CD4-positive, alpha-beta T cell (primary cell): ENCODE data around the gene CD2AP. TPM values are rescaled to one million over a fixed set of nuclear protein-coding genes. Genes with fewer than 3 reads are reported as not detected.

Experiments
- ATAC-seq: fragments of 200-7000 bp; cut with Tn5 transposase; one replicate; pipeline ENCODE4 v1.10.0; 2022; ENCODE audit warnings: mild to moderate bottlenecking; ENCODE audit not compliant: poor library complexity
- CTCF ChIA-PET: fragments of 350-600 bp; sonication (Branson Sonifier 250); formaldehyde crosslinking; loops from one replicate; lab custom pipeline; 2021; ENCODE audit warnings: antibody characterized with exemption, inconsistent platforms; lab: Charles Lee
- POLR2A ChIA-PET: fragments of 350-600 bp; sonication (Branson Sonifier 250); formaldehyde crosslinking; loops from one replicate; lab custom pipeline; 2021; ENCODE audit warnings: antibody characterized with exemption, inconsistent platforms; lab: Charles Lee
- DNase-seq, 14 experiments: peaks; one replicate each; pipeline ENCODE4 v3.0.0-alpha.2; 2013 to 2020; ENCODE audit warnings: mixed read lengths in 2 of 14
- H3K27ac ChIP-seq, 2 donors: one replicate each; pipeline versions ENCODE4 v1.5.1 to v1.7.0; 2013; ENCODE audit warnings: low read length in 2 of 2, low read depth in 1 of 2, mild to moderate bottlenecking in 1 of 2
- H3K27me3 ChIP-seq, 2 experiments: 1 replicate in 1 of 2; 2 replicates in 1 of 2; pipeline versions ENCODE4 v1.6.1 to v1.7.0; 2013; ENCODE audit warnings: low read length in 2 of 2, control low read depth in 1 of 2, mild to moderate bottlenecking in 1 of 2, moderate library complexity in 1 of 2; ENCODE audit not compliant: insufficient read depth in 2 of 2, control insufficient read depth in 1 of 2
- H3K36me3 ChIP-seq: one replicate; pipeline ENCODE4 v1.6.1; 2013; ENCODE audit warnings: low read length, control low read depth; ENCODE audit not compliant: insufficient read depth
- H3K4me1 ChIP-seq: one replicate; pipeline ENCODE4 v1.6.1; 2013; ENCODE audit warnings: low read length, control low read depth; ENCODE audit not compliant: insufficient read depth
- H3K4me3 ChIP-seq: one replicate; pipeline ENCODE4 v1.5.1; 2013; ENCODE audit warnings: mild to moderate bottlenecking, low read length, moderate library complexity
- H3K9me3 ChIP-seq, 2 experiments: 1 replicate in 1 of 2; 2 replicates in 1 of 2; pipeline versions ENCODE4 v1.6.1 to v1.7.0; 2013; ENCODE audit warnings: low read length in 2 of 2, mild to moderate bottlenecking in 2 of 2, control low read depth in 1 of 2, moderate library complexity in 1 of 2; ENCODE audit not compliant: control insufficient read depth in 1 of 2, insufficient read depth in 1 of 2
- H3K27ac Mint-ChIP-seq: one replicate; pipeline ENCODE4 v1.8.0; 2020; ENCODE audit warnings: mixed read lengths
- H3K27me3 Mint-ChIP-seq: one replicate; pipeline ENCODE4 v1.8.0; 2021; ENCODE audit warnings: mixed read lengths
- H3K36me3 Mint-ChIP-seq: one replicate; pipeline ENCODE4 v1.8.0; 2021; ENCODE audit warnings: low read depth, mixed read lengths
- H3K4me1 Mint-ChIP-seq: one replicate; pipeline ENCODE4 v1.8.0; 2021; ENCODE audit warnings: low read depth, mixed read lengths
- H3K4me3 Mint-ChIP-seq: one replicate; pipeline ENCODE4 v1.8.0; 2020; ENCODE audit warnings: mild to moderate bottlenecking, mixed read lengths
- H3K9me3 Mint-ChIP-seq: one replicate; pipeline ENCODE4 v1.8.0; 2020; ENCODE audit warnings: mixed read lengths
- intact Hi-C, 2 experiments: fragments of 100-400 bp; cut with DNase I in 1 of 2; cut with micrococcal nuclease in 1 of 2; formaldehyde crosslinking; loops; one replicate each; pipeline versions ENCODE4 v1.15.1 to v1.9.0; 2023 to 2025; cut with DNase I, micrococcal nuclease
- total RNA-seq, 174 experiments: library from RNA in 2 of 174; stranded (reverse) in 2 of 174; gene quantifications; one replicate each; pipeline ENCODE4 v1.2.3 and lab custom pipeline; 2021 to 2026
- TF ChIP-seq, protein P1 (sequence below): fragments of 200-600 bp; IDR thresholded peaks from one replicate; pipeline ENCODE4 v1.8.0; 2022; ENCODE audit warnings: antibody characterized with exemption, mild to moderate bottlenecking

CD2AP gene
- total RNA-seq, 2 experiments from 2014 or later = 29.4 to 31.3 TPM

DNA sequence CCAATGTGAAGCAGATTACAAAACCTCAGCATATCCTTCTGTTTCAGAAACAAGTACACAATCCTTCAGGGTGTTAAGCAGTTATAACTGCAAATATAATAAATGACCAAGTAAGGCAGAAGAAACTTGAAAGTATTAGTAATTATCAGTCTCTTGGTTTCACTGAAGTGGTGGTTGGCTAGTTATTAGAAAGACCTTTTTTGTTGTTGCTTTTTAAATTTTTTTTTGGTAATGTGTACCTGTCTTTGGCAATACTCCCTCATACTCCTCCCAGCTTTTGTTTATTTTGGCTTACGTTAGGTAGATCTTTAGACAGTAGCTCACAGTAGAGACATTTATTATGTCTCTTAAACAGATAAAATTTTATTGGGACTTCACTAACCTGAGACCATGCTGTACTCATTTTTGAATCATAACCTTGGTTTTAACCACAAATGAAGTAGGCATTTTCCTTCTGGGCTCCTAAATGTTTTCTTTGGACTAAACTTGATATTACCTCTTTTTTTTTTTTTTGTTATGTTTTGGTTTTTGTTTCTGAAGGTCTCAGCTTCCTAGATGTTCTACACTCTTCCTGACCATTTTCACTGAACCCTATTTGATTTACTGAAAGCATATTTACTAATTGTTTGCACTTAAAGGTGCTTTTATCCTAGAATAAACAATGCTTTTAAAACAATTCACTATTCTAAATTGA, 6.4 kb downstream of the CD2AP start:
- no peak for DNase-seq
- POLR2A ChIA-PET = interaction anchor here (0.5 kb wide), 1 partner anchor 68 kb away, joined by 3 read pairs; no protein-coding TSS in a partner anchor
- TF ChIP-seq, protein P1, sequence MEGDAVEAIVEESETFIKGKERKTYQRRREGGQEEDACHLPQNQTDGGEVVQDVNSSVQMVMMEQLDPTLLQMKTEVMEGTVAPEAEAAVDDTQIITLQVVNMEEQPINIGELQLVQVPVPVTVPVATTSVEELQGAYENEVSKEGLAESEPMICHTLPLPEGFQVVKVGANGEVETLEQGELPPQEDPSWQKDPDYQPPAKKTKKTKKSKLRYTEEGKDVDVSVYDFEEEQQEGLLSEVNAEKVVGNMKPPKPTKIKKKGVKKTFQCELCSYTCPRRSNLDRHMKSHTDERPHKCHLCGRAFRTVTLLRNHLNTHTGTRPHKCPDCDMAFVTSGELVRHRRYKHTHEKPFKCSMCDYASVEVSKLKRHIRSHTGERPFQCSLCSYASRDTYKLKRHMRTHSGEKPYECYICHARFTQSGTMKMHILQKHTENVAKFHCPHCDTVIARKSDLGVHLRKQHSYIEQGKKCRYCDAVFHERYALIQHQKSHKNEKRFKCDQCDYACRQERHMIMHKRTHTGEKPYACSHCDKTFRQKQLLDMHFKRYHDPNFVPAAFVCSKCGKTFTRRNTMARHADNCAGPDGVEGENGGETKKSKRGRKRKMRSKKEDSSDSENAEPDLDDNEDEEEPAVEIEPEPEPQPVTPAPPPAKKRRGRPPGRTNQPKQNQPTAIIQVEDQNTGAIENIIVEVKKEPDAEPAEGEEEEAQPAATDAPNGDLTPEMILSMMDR = no peak
- CTCF ChIA-PET = no interaction called here
- peaks cover 1% of the 10 kb centered on the region for H3K36me3 Mint-ChIP-seq
- Histone ChIP-seq H3K4me3 (no peak overlapping the region), H3K9me3 (no peaks in the 10 kb centered on the region), H3K27me3 (no peaks in the 10 kb centered on the region), H3K36me3 (no peaks in the 10 kb centered on the region), H3K4me1 (peaks cover 6% of the 10 kb centered on the region), H3K27ac (no peak overlapping the region)
- no peaks in the 10 kb centered on the region for H3K9me3 Mint-ChIP-seq
- peaks cover 65% of the 10 kb centered on the region for H3K4me1 Mint-ChIP-seq
- peak overlapping the region; percentile 12 for H3K4me3 Mint-ChIP-seq
- H3K27ac Mint-ChIP-seq = no peak overlapping the region
- ATAC-seq = no peak
- intact Hi-C loops = no loop called here
- no peaks in the 10 kb centered on the region for H3K27me3 Mint-ChIP-seq

DNA sequence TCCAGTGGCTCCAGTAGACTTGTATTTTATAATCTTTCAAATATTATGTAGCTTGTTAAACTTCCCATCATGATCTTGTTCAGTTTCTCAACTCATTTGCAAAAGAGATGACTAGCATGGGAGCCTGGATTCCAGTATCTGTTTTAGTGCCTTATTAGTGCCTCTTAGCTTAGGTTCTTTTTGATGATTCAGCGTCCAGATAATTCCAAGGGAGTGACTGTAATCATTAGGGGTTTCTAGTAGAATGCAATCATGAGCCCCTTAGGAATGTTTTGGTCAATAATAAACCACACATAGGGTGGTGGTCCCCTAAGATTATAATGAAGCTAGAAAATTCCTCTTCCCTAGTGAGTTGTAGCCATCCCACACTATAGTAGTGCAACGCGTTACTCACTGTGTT, 7.0 kb downstream of the CD2AP start:
- intact Hi-C loops = no loop called here
- TF ChIP-seq, protein P1 = no peak
- ATAC-seq (no peak), DNase-seq (no peak)
- Histone ChIP-seq H3K27ac (no peak overlapping the region), H3K4me1 (peaks cover 3% of the 10 kb centered on the region), H3K4me3 (no peak overlapping the region), H3K9me3 (no peaks in the 10 kb centered on the region), H3K27me3 (no peaks in the 10 kb centered on the region), H3K36me3 (no peaks in the 10 kb centered on the region)
- Mint-ChIP-seq H3K27ac (no peak overlapping the region), H3K27me3 (no peaks in the 10 kb centered on the region), H3K4me3 (no peak overlapping the region), H3K9me3 (no peaks in the 10 kb centered on the region), H3K4me1 (peaks cover 62% of the 10 kb centered on the region), H3K36me3 (no peaks in the 10 kb centered on the region)
- ChIA-PET CTCF (no interaction called here), POLR2A (interaction anchor here (0.7 kb wide), 1 partner anchor 70 kb away, joined by 4 read pairs; no protein-coding TSS in a partner anchor)

DNA sequence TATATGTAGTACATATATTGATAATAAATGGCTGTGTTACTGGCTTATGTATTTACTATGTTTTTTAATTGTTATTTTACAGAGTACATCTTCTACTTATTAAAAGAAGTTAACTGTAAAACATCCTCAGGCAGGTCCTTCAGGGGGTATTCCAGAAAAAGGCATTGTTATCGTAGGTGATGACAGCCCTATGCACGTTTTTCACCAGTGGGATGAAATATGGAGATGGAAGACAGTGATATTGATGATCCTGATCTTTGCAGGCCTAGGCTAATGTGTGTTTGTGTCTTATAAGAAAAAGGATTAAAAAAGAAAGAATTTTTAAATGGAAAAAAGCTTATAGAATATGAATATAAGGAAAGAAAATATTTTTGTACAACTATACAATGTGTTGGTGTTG, 7.5 kb downstream of the CD2AP start:
- H3K4me1 Mint-ChIP-seq = peaks cover 60% of the 10 kb centered on the region
- H3K36me3 ChIP-seq = no peaks in the 10 kb centered on the region
- no peaks in the 10 kb centered on the region for H3K9me3 Mint-ChIP-seq
- no peak for ATAC-seq
- TF ChIP-seq, protein P1 = no peak
- H3K4me3 Mint-ChIP-seq = no peak overlapping the region
- no peak for DNase-seq
- H3K4me3 ChIP-seq = no peak overlapping the region
- no peaks in the 10 kb centered on the region for H3K9me3 ChIP-seq
- peaks cover 3% of the 10 kb centered on the region for H3K4me1 ChIP-seq
- intact Hi-C loops = no loop called here
- no peak overlapping the region for H3K27ac Mint-ChIP-seq
- H3K27ac ChIP-seq = no peak overlapping the region
- ChIA-PET POLR2A (interaction anchor here (0.7 kb wide), 1 partner anchor 70 kb away, joined by 4 read pairs; no protein-coding TSS in a partner anchor), CTCF (no interaction called here)
- H3K27me3 Mint-ChIP-seq = no peaks in the 10 kb centered on the region
- no peaks in the 10 kb centered on the region for H3K36me3 Mint-ChIP-seq
- H3K27me3 ChIP-seq = no peaks in the 10 kb centered on the region
